Stimulated activated effector memory CD8-positive, alpha-beta T cell treated with anti-CD3 and anti-CD28 coated beads, Interleukin-12 subunit alpha, Interleukin-12 subunit beta, amount 100 ng/mL, for 72 hours (primary cell): Measurements from ENCODE around the gene SLC16A3.
A peak's percentile ranks its signal among the peaks of the same experiment; 100 is the strongest.

ENCODE experiments used
- ATAC-seq: fragments of 150-1000 bp; cut with Tn5 transposase; 2 replicates; pipeline ENCODE4 v1.10.0; 2021
- DNase-seq, 2 donors: peaks; one replicate each; pipeline ENCODE4 v3.0.0; 2021 to 2022; ENCODE audit warnings: low spot score in 2 of 2
- H3K27ac Mint-ChIP-seq: one replicate; pipeline ENCODE4 v1.8.0; 2022; ENCODE audit warnings: mild to moderate bottlenecking, mixed read lengths
- H3K36me3 Mint-ChIP-seq: one replicate; pipeline ENCODE4 v1.8.0; 2022; ENCODE audit warnings: mild to moderate bottlenecking, mixed read lengths
- H3K4me1 Mint-ChIP-seq: one replicate; pipeline ENCODE4 v1.8.0; 2022; ENCODE audit warnings: mixed read lengths
- H3K4me3 Mint-ChIP-seq: one replicate; pipeline ENCODE4 v1.8.0; 2022; ENCODE audit warnings: mild to moderate bottlenecking, mixed read lengths
- H3K9me3 Mint-ChIP-seq: one replicate; pipeline ENCODE4 v1.8.0; 2022; ENCODE audit warnings: mixed read lengths

The SLC16A3 gene

GRCh38 chr17:82235056-82235774 is 6.4 kb downstream of the SLC16A3 start:
- H3K9me3 Mint-ChIP-seq: no peaks in the 10 kb centered on the region
- H3K27ac Mint-ChIP-seq: peak overlapping the region; percentile 83
- ATAC-seq (no peak), DNase-seq (no peak)
- peaks cover 63% of the 10 kb centered on the region for H3K4me1 Mint-ChIP-seq
- H3K4me3 Mint-ChIP-seq: no peak overlapping the region
- H3K36me3 Mint-ChIP-seq: peaks cover 93% of the 10 kb centered on the region

- peak overlapping the region; percentile 71 for H3K27ac Mint-ChIP-seq
- no peak for ATAC-seq
- peaks cover 68% of the 10 kb centered on the region for H3K4me1 Mint-ChIP-seq
These were observed 6.9 kb downstream of the SLC16A3 start for GRCh38 chr17:82235775-82236141.

GRCh38 chr17:82236142-82236971 is 7.5 kb downstream of the SLC16A3 start:
- ATAC-seq (peak; percentile 26), DNase-seq (peak in 1 of 2 donors; percentile 83)
- H3K36me3 Mint-ChIP-seq: peaks cover 97% of the 10 kb centered on the region
- no peaks in the 10 kb centered on the region for H3K9me3 Mint-ChIP-seq
- H3K27ac Mint-ChIP-seq: peak overlapping the region; percentile 71
- H3K4me1 Mint-ChIP-seq: peaks cover 74% of the 10 kb centered on the region
- peak overlapping the region; percentile 35 for H3K4me3 Mint-ChIP-seq

More at GRCh38 chr17:82235775-82236141, 6.9 kb downstream of the SLC16A3 start:
- Mint-ChIP-seq H3K36me3 (peaks cover 93% of the 10 kb centered on the region), H3K9me3 (no peaks in the 10 kb centered on the region), H3K4me3 (peak overlapping the region; percentile 35)
- no peak for DNase-seq

- Mint-ChIP-seq H3K27ac (peak overlapping the region; percentile 82), H3K4me3 (peak overlapping the region; percentile 61), H3K9me3 (no peaks in the 10 kb centered on the region)
These were observed 8.4 kb downstream of the SLC16A3 start for GRCh38 chr17:82237083-82237745.

GRCh38 chr17:82237746-82238471 is 9.1 kb downstream of the SLC16A3 start:
- H3K36me3 Mint-ChIP-seq: peaks cover 100% of the 10 kb centered on the region
- ATAC-seq: peak; percentile 1
- H3K4me3 Mint-ChIP-seq: peak overlapping the region; percentile 61
- peak overlapping the region; percentile 93 for H3K27ac Mint-ChIP-seq
- DNase-seq: no peak
- H3K9me3 Mint-ChIP-seq: no peaks in the 10 kb centered on the region
- H3K4me1 Mint-ChIP-seq: peaks cover 84% of the 10 kb centered on the region

More at GRCh38 chr17:82237083-82237745, 8.4 kb downstream of the SLC16A3 start:
- ATAC-seq (no peak), DNase-seq (no peak)
- Mint-ChIP-seq H3K36me3 (peaks cover 100% of the 10 kb centered on the region), H3K4me1 (peaks cover 80% of the 10 kb centered on the region)

- Mint-ChIP-seq H3K27ac (peak overlapping the region; percentile 93), H3K36me3 (peaks cover 100% of the 10 kb centered on the region), H3K9me3 (no peaks in the 10 kb centered on the region), H3K4me1 (peaks cover 84% of the 10 kb centered on the region), H3K4me3 (peak overlapping the region; percentile 61)
- ATAC-seq (peak; percentile 65), DNase-seq (peak in 1 of 2 donors; percentile 78)
These were observed 9.8 kb downstream of the SLC16A3 start for GRCh38 chr17:82238472-82239201.

GRCh38 chr17:82239401-82239925 is 10.6 kb downstream of the SLC16A3 start:
- no peak for ATAC-seq
- peaks cover 86% of the 10 kb centered on the region for H3K4me1 Mint-ChIP-seq

GRCh38 chr17:82239926-82240505 is 11.2 kb downstream of the SLC16A3 start:
- Mint-ChIP-seq H3K4me1 (peaks cover 86% of the 10 kb centered on the region), H3K27ac (peak overlapping the region; percentile 93), H3K4me3 (peak overlapping the region; percentile 39), H3K36me3 (peaks cover 100% of the 10 kb centered on the region), H3K9me3 (no peaks in the 10 kb centered on the region)
- ATAC-seq (no peak), DNase-seq (no peak)

More at GRCh38 chr17:82239401-82239925, 10.6 kb downstream of the SLC16A3 start:
- Mint-ChIP-seq H3K9me3 (no peaks in the 10 kb centered on the region), H3K27ac (peak overlapping the region; percentile 93), H3K4me3 (peak overlapping the region; percentile 61), H3K36me3 (peaks cover 100% of the 10 kb centered on the region)
- no peak for DNase-seq

GRCh38 chr17:82240506-82241182 is 11.8 kb downstream of the SLC16A3 start:
- Mint-ChIP-seq H3K4me1 (peaks cover 90% of the 10 kb centered on the region), H3K4me3 (peak overlapping the region; percentile 39)
- no peak for ATAC-seq

GRCh38 chr17:82241183-82241925 is 12.5 kb downstream of the SLC16A3 start:
- ATAC-seq (peak; percentile 41), DNase-seq (no peak)
- Mint-ChIP-seq H3K36me3 (peaks cover 100% of the 10 kb centered on the region), H3K4me1 (peaks cover 90% of the 10 kb centered on the region), H3K27ac (peak overlapping the region; percentile 93), H3K4me3 (peak overlapping the region; percentile 39), H3K9me3 (no peaks in the 10 kb centered on the region)

More at GRCh38 chr17:82240506-82241182, 11.8 kb downstream of the SLC16A3 start:
- no peak for DNase-seq
- H3K27ac Mint-ChIP-seq: peak overlapping the region; percentile 93
- no peaks in the 10 kb centered on the region for H3K9me3 Mint-ChIP-seq
- H3K36me3 Mint-ChIP-seq: peaks cover 100% of the 10 kb centered on the region

GRCh38 chr17:82241926-82242697 is 13.3 kb downstream of the SLC16A3 start:
- ATAC-seq (peak; percentile 2), DNase-seq (no peak)
- peak overlapping the region; percentile 93 for H3K27ac Mint-ChIP-seq
- peaks cover 100% of the 10 kb centered on the region for H3K36me3 Mint-ChIP-seq
- peaks cover 93% of the 10 kb centered on the region for H3K4me1 Mint-ChIP-seq
- H3K4me3 Mint-ChIP-seq: peak overlapping the region; percentile 21
- H3K9me3 Mint-ChIP-seq: no peaks in the 10 kb centered on the region

- Mint-ChIP-seq H3K36me3 (peaks cover 100% of the 10 kb centered on the region), H3K27ac (peak overlapping the region; percentile 93), H3K4me3 (no peak overlapping the region), H3K4me1 (peaks cover 93% of the 10 kb centered on the region), H3K9me3 (no peaks in the 10 kb centered on the region)
- ATAC-seq (no peak), DNase-seq (no peak)
These were observed 13.8 kb downstream of the SLC16A3 start for GRCh38 chr17:82242698-82242976.
